GM20000 (cell line): ENCODE data around the gene LRRC3.
A peak's percentile ranks its signal among the peaks of the same experiment; 100 is the strongest.

Experiments
- DNase-seq: peaks from one replicate; pipeline ENCODE4 v3.0.0; 2012; ENCODE audit warnings: low spot score
- CTCF ChIP-seq: IDR thresholded peaks from 2 replicates; pipeline ENCODE4 v1.5.1; 2012; ENCODE audit warnings: mild to moderate bottlenecking, control low read depth; ENCODE audit errors: extremely low read depth, missing control alignments

Gene LRRC3

GRCh38 chr21:44484498-44485253 lies 29.4 kb downstream of the LRRC3 start:
- DNase-seq, result no peak
- no peak for TF ChIP-seq CTCF

GRCh38 chr21:44485254-44485793 lies 30.0 kb downstream of the LRRC3 start:
- no peak for DNase-seq
- no peak for TF ChIP-seq CTCF

GRCh38 chr21:44485796-44486195 lies 30.5 kb downstream of the LRRC3 start:
- DNase-seq, result no peak
- TF ChIP-seq CTCF, result no peak

GRCh38 chr21:44486302-44486701 lies 31.0 kb downstream of the LRRC3 start:
- no peak for TF ChIP-seq CTCF
- DNase-seq, result no peak

GRCh38 chr21:44487831-44488230 lies 32.5 kb downstream of the LRRC3 start:
- DNase-seq, result peak; percentile 62
- peak; percentile 25 for TF ChIP-seq CTCF

- TF ChIP-seq CTCF, result no peak
- no peak for DNase-seq
Observed at GRCh38 chr21:44489962-44490361, 34.7 kb downstream of the LRRC3 start.

- DNase-seq, result no peak
- no peak for TF ChIP-seq CTCF
Observed at GRCh38 chr21:44490405-44490804, 35.1 kb downstream of the LRRC3 start.
